Measurements from ENCODE around the gene MCTP1.

DNA sequence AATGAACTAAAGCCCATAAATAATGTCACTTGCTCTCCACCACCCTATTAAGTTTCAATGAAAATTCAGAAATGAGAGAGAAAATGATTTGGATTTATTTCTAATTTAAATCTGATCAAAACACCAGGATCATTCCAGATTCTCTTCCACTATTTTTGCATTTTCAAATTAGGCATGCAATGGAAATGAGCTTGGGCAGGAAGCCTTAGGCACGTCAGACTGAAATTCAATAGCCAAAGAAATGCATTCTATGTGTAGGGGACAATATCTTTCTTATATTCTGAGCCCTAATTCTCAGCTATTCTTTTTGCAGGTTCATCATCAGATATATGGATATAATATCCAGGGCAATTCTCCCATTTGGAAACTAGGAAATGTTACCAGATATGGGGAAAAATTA is 132.8 kb downstream of the MCTP1 start:
- TF ChIP-seq ZNF317 (CRISPR knock-in tag; IDR thresholded peaks at IDR 0.05; ENCODE audit: borderline replicate concordance, low read depth) = no peak
- TF ChIP-seq, protein P1, sequence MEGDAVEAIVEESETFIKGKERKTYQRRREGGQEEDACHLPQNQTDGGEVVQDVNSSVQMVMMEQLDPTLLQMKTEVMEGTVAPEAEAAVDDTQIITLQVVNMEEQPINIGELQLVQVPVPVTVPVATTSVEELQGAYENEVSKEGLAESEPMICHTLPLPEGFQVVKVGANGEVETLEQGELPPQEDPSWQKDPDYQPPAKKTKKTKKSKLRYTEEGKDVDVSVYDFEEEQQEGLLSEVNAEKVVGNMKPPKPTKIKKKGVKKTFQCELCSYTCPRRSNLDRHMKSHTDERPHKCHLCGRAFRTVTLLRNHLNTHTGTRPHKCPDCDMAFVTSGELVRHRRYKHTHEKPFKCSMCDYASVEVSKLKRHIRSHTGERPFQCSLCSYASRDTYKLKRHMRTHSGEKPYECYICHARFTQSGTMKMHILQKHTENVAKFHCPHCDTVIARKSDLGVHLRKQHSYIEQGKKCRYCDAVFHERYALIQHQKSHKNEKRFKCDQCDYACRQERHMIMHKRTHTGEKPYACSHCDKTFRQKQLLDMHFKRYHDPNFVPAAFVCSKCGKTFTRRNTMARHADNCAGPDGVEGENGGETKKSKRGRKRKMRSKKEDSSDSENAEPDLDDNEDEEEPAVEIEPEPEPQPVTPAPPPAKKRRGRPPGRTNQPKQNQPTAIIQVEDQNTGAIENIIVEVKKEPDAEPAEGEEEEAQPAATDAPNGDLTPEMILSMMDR (IDR thresholded peaks at IDR 0.05) = no peak
- TF ChIP-seq, protein P2, sequence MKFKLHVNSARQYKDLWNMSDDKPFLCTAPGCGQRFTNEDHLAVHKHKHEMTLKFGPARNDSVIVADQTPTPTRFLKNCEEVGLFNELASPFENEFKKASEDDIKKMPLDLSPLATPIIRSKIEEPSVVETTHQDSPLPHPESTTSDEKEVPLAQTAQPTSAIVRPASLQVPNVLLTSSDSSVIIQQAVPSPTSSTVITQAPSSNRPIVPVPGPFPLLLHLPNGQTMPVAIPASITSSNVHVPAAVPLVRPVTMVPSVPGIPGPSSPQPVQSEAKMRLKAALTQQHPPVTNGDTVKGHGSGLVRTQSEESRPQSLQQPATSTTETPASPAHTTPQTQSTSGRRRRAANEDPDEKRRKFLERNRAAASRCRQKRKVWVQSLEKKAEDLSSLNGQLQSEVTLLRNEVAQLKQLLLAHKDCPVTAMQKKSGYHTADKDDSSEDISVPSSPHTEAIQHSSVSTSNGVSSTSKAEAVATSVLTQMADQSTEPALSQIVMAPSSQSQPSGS (CRISPR knock-in tag; IDR thresholded peaks at IDR 0.05; ENCODE audit: borderline replicate concordance, low read depth) = no peak

Measured in WTC11 (cell line).